Mesothelial cell of epicardium (in vitro differentiated cells): ENCODE results near the gene AGBL4. TPM values are rescaled to one million over a fixed set of nuclear protein-coding genes. Genes with fewer than 3 reads are reported as not detected.

Source experiments
- DNase-seq, 2 experiments: peaks; one replicate each; pipeline ENCODE4 v3.0.0; 2021; ENCODE audit warnings: low spot score in 2 of 2; ENCODE audit not compliant: unreplicated experiment in 2 of 2
- H3K27ac Mint-ChIP-seq: 2 replicates; pipeline ENCODE4 v1.8.0; 2021; ENCODE audit warnings: mixed read lengths
- H3K27me3 Mint-ChIP-seq: 2 replicates; pipeline ENCODE4 v1.8.0; 2021; ENCODE audit warnings: low read depth, mixed read lengths
- H3K36me3 Mint-ChIP-seq: 2 replicates; pipeline ENCODE4 v1.8.0; 2021; ENCODE audit warnings: mixed read lengths
- H3K4me1 Mint-ChIP-seq: 2 replicates; pipeline ENCODE4 v1.8.0; 2021; ENCODE audit warnings: mixed read lengths
- H3K4me3 Mint-ChIP-seq: 2 replicates; pipeline ENCODE4 v1.8.0; 2021; ENCODE audit warnings: mild to moderate bottlenecking, moderate library complexity, mixed read lengths
- H3K9me3 Mint-ChIP-seq: 2 replicates; pipeline ENCODE4 v1.8.0; 2021; ENCODE audit warnings: mixed read lengths
- total RNA-seq: library from RNA; stranded (reverse); gene quantifications from 3 replicates; pipeline ENCODE4 v1.2.1, GENCODE V29; 2021
- TF ChIP-seq, protein P1 (sequence below): fragments of 200-600 bp; sonication (generic); IDR thresholded peaks from one replicate; pipeline ENCODE4 v1.5.0; 2021; ENCODE audit warnings: antibody characterized with exemption; ENCODE audit not compliant: unreplicated experiment

AGBL4 gene
- total RNA-seq, 1 donor from 2014 or later, result 0.42 TPM

DNA sequence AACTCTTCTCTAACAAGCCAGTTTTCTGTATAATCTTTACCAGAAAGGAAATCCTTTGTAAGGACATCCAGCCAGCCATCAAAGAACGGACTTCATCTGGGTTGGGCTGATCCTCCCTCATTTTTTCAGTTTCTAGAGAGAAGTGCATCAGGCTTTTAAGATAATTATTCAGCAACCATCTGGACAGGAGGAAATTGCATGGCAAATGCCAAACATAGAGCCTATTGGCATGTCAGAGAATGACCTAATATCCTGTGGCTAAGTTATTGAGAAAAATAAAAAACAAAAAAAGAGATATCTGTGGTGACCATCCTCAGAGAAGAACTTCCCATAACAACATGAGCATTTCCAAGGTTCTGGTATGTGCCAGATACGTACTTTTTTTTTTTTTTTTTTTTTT, 1172.1 kb downstream of the AGBL4 start:
- H3K27ac Mint-ChIP-seq, result no peak overlapping the region
- no peaks in the 10 kb centered on the region for H3K4me1 Mint-ChIP-seq
- no peaks in the 10 kb centered on the region for H3K36me3 Mint-ChIP-seq
- H3K4me3 Mint-ChIP-seq, result no peak overlapping the region
- TF ChIP-seq, protein P1, sequence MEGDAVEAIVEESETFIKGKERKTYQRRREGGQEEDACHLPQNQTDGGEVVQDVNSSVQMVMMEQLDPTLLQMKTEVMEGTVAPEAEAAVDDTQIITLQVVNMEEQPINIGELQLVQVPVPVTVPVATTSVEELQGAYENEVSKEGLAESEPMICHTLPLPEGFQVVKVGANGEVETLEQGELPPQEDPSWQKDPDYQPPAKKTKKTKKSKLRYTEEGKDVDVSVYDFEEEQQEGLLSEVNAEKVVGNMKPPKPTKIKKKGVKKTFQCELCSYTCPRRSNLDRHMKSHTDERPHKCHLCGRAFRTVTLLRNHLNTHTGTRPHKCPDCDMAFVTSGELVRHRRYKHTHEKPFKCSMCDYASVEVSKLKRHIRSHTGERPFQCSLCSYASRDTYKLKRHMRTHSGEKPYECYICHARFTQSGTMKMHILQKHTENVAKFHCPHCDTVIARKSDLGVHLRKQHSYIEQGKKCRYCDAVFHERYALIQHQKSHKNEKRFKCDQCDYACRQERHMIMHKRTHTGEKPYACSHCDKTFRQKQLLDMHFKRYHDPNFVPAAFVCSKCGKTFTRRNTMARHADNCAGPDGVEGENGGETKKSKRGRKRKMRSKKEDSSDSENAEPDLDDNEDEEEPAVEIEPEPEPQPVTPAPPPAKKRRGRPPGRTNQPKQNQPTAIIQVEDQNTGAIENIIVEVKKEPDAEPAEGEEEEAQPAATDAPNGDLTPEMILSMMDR, result no peak
- no peaks in the 10 kb centered on the region for H3K9me3 Mint-ChIP-seq
- DNase-seq, result no peak
- H3K27me3 Mint-ChIP-seq, result peaks cover 7% of the 10 kb centered on the region

GRCh38 chr1:48848035-48848434, 1175.7 kb downstream of the AGBL4 start:
- Mint-ChIP-seq H3K36me3 (no peaks in the 10 kb centered on the region), H3K9me3 (no peaks in the 10 kb centered on the region), H3K27me3 (peaks cover 27% of the 10 kb centered on the region), H3K4me1 (no peaks in the 10 kb centered on the region), H3K27ac (no peak overlapping the region), H3K4me3 (no peak overlapping the region)
- no peak for DNase-seq
- TF ChIP-seq, protein P1, result no peak

DNA sequence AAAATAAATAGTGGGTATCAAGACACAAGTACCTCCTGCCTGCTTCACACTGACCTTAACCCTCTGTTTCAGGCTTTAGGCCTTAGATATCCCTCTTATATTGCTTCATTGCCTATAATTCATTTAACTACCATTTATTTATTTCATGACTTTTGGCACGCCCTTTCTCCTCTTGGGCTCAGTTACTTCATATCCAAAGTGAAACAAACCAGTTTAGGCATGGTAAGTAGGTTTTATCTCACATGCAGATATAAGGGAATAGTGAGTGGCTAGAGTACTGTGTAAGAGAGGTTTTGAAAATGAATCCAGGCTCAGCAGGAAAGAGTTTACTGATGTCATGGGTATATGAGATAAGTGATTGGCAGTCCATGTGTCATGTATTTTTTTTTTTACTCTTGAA, 1177.3 kb downstream of the AGBL4 start:
- H3K36me3 Mint-ChIP-seq, result no peaks in the 10 kb centered on the region
- TF ChIP-seq, protein P1, result no peak
- H3K27ac Mint-ChIP-seq, result no peak overlapping the region
- peaks cover 37% of the 10 kb centered on the region for H3K27me3 Mint-ChIP-seq
- no peaks in the 10 kb centered on the region for H3K9me3 Mint-ChIP-seq
- no peak overlapping the region for H3K4me3 Mint-ChIP-seq
- H3K4me1 Mint-ChIP-seq, result peaks cover 6% of the 10 kb centered on the region
- DNase-seq, result no peak

- H3K9me3 Mint-ChIP-seq, result no peaks in the 10 kb centered on the region
- no peak overlapping the region for H3K4me3 Mint-ChIP-seq
- no peak for DNase-seq
- TF ChIP-seq, protein P1, result no peak
- peaks cover 9% of the 10 kb centered on the region for H3K4me1 Mint-ChIP-seq
- no peaks in the 10 kb centered on the region for H3K36me3 Mint-ChIP-seq
- peaks cover 41% of the 10 kb centered on the region for H3K27me3 Mint-ChIP-seq
- H3K27ac Mint-ChIP-seq, result no peak overlapping the region
Measured at GRCh38 chr1:48844187-48844586, 1179.6 kb downstream of the AGBL4 start.

GRCh38 chr1:48841966-48842365, 1181.8 kb downstream of the AGBL4 start:
- no peak for DNase-seq
- Mint-ChIP-seq H3K9me3 (no peaks in the 10 kb centered on the region), H3K4me3 (no peak overlapping the region), H3K36me3 (no peaks in the 10 kb centered on the region), H3K27ac (no peak overlapping the region), H3K4me1 (peaks cover 9% of the 10 kb centered on the region), H3K27me3 (peaks cover 58% of the 10 kb centered on the region)
- TF ChIP-seq, protein P1, result no peak

- Mint-ChIP-seq H3K36me3 (no peaks in the 10 kb centered on the region), H3K9me3 (no peaks in the 10 kb centered on the region), H3K27ac (no peak overlapping the region), H3K4me1 (peaks cover 9% of the 10 kb centered on the region), H3K27me3 (peaks cover 60% of the 10 kb centered on the region), H3K4me3 (no peak overlapping the region)
- DNase-seq, result no peak
- TF ChIP-seq, protein P1, result no peak
Measured at GRCh38 chr1:48841461-48841860, 1182.3 kb downstream of the AGBL4 start.
